T47D (cell line): ENCODE data around the gene ILDR2.

ENCODE experiments used
- DNase-seq, 2 experiments: peaks; one replicate each; pipeline versions ENCODE4 v3.0.0 to v3.0.0-alpha.2; 2011 to 2012; ENCODE audit warnings: low read depth in 1 of 2, low spot score in 1 of 2
- JUND ChIP-seq: IDR thresholded peaks from 2 replicates; pipeline ENCODE4 v1.6.1; 2012; ENCODE audit warnings: low read depth
- in situ Hi-C: cut with HindIII; loops from 2 replicates; pipeline ENCODE4 v1.10.0; 2016; ENCODE audit warnings: low sequenced_read_pairs, low pct_unique_long_range_greater_than_20kb

ILDR2 gene

GRCh38 chr1:166858726-166859419 is 116.5 kb downstream of the ILDR2 start:
- in situ Hi-C loops: no loop called here

More at GRCh38 chr1:166858726-166859419, 116.5 kb downstream of the ILDR2 start:
- TF ChIP-seq JUND: no peak
- no peak for DNase-seq
